WI38 (cell line): ENCODE data around the gene TRIM26.

Experiments used
- H3K4me3 ChIP-seq: 2 replicates; pipeline ENCODE4 v1.5.1; 2011; ENCODE audit warnings: low read depth, mild to moderate bottlenecking, control low read depth, low read length
- CTCF ChIP-seq: IDR thresholded peaks from 2 replicates; pipeline ENCODE4 v1.5.1; 2012; ENCODE audit warnings: low read depth, mild to moderate bottlenecking, control low read depth, low read length

TRIM26 gene

GRCh38 chr6:30198166-30199084 lies 14.8 kb downstream of the TRIM26 start:
- TF ChIP-seq CTCF = no peak
- H3K4me3 ChIP-seq = no peak overlapping the region

GRCh38 chr6:30196376-30196775 lies 16.8 kb downstream of the TRIM26 start:
- TF ChIP-seq CTCF = no peak
- H3K4me3 ChIP-seq = no peak overlapping the region

GRCh38 chr6:30195951-30196350 lies 17.3 kb downstream of the TRIM26 start:
- H3K4me3 ChIP-seq = no peak overlapping the region
- no peak for TF ChIP-seq CTCF

GRCh38 chr6:30194797-30195690 lies 18.2 kb downstream of the TRIM26 start:
- no peak for TF ChIP-seq CTCF
- H3K4me3 ChIP-seq = no peak overlapping the region

- no peak for TF ChIP-seq CTCF
- no peak overlapping the region for H3K4me3 ChIP-seq
These were observed 21.1 kb downstream of the TRIM26 start for GRCh38 chr6:30192076-30192475.

GRCh38 chr6:30188541-30188940 lies 24.7 kb downstream of the TRIM26 start:
- no peak for TF ChIP-seq CTCF
- no peak overlapping the region for H3K4me3 ChIP-seq
